Small intestine (tissue), 16 donors: ENCODE data around the gene PHF20. TPM values are rescaled to one million over a fixed set of nuclear protein-coding genes. Genes with fewer than 3 reads are reported as not detected.
A peak's percentile ranks its signal among the peaks of the same experiment; 100 is the strongest.
"Not testable (repeated sequence)": the region's sequence is repeated elsewhere in the genome, so short reads cannot be mapped to it uniquely, and the experiment has no call there.

Source experiments
- DNase-seq, 2 donors: peaks; one replicate each; pipeline versions ENCODE4 v3.0.0 to v3.0.0-alpha.2; 2013
- FAIRE-seq: peaks from 2 replicates; lab custom pipeline; 2012; peaks lifted over from hg19 to GRCh38; lab: Jason Lieb, UNC
- H3K27ac ChIP-seq, 3 donors: one replicate each; pipeline ENCODE4 v1.5.1; 2013; ENCODE audit warnings: low read length in 2 of 3, mild to moderate bottlenecking in 2 of 3, control low read depth in 1 of 3, inconsistent platforms in 1 of 3, low read depth in 1 of 3, moderate library complexity in 1 of 3
- H3K27me3 ChIP-seq, 3 donors: one replicate each; pipeline ENCODE4 v1.6.1; 2013; ENCODE audit warnings: low read length in 3 of 3, inconsistent platforms in 1 of 3; ENCODE audit not compliant: control insufficient read depth in 3 of 3, insufficient read depth in 3 of 3
- H3K36me3 ChIP-seq, 3 donors: one replicate each; pipeline ENCODE4 v1.6.1; 2013; ENCODE audit warnings: low read length in 3 of 3, inconsistent platforms in 1 of 3, low read depth in 1 of 3, mild to moderate bottlenecking in 1 of 3, moderate library complexity in 1 of 3; ENCODE audit not compliant: control insufficient read depth in 3 of 3, insufficient read depth in 2 of 3
- H3K4me1 ChIP-seq, 3 donors: one replicate each; pipeline ENCODE4 v1.6.1; 2013; ENCODE audit warnings: low read length in 2 of 3, inconsistent platforms in 1 of 3, low read depth in 1 of 3, mild to moderate bottlenecking in 1 of 3, moderate library complexity in 1 of 3; ENCODE audit not compliant: control insufficient read depth in 3 of 3, insufficient read depth in 2 of 3
- H3K4me3 ChIP-seq, 3 donors: one replicate each; pipeline ENCODE4 v1.5.1; 2013; ENCODE audit warnings: low read length in 3 of 3, control low read depth in 1 of 3, inconsistent platforms in 1 of 3, low read depth in 1 of 3, mild to moderate bottlenecking in 1 of 3, moderate library complexity in 1 of 3
- H3K9me3 ChIP-seq, 2 donors: one replicate each; pipeline ENCODE4 v1.6.1; 2013; ENCODE audit warnings: low read depth in 1 of 2, low read length in 1 of 2; ENCODE audit not compliant: control insufficient read depth in 2 of 2, insufficient read depth in 1 of 2
- WGBS, 3 donors: extraction: QIAGEN DNeasy Blood & Tissue Kit; methylation state at CpG; one replicate each; pipeline ENCODE4 v1.1.7; 2013; 5-methylcytosine and 5-hydroxymethylcytosine counted together
- long read RNA-seq, 10 donors: transcript quantifications; one replicate each; lab custom pipeline, GENCODE V29; 2026
- polyA plus RNA-seq, 4 donors: library from polyadenylated mRNA; stranded (reverse) in 3 of 4; unstranded in 1 of 4; fragments of 200-250 nt in 3 of 4; fragments of 120-200 nt in 1 of 4; gene quantifications; one replicate each; pipeline versions ENCODE4 v1.2.1 to v1.2.3, GENCODE V29; 2013
- donor health status: healthy with polysubstance abuse.
- donor health status: control.
- donor health status: control.
- donor health status: Bipolar disorder and iron deficiency.
- donor health status: healthy.

PHF20 gene
- polyA plus RNA-seq, result 10 to 100 TPM in 3 of 4 donors, 1 to 10 TPM in 1; 9.6 to 23.1 (median 14.9) TPM
- long read RNA-seq, donor 1, transcript PHF20-216 (2 exons, 618 nt), result major isoform, 5 of 234 reads
- long read RNA-seq, donor 1, partial matches to known transcripts, result 183 of 234 reads
- long read RNA-seq, donor 1, other reads (novel, unspliced or antisense), result 46 of 234 reads
- long read RNA-seq, donor 2, result 0 reads
- long read RNA-seq, donor 3, partial matches to known transcripts, result 189 of 189 reads
- long read RNA-seq, donor 3, other reads (novel, unspliced or antisense), result 0 of 189 reads
- long read RNA-seq, donor 4, partial matches to known transcripts, result 0 of 1 reads
- long read RNA-seq, donor 4, other reads (novel, unspliced or antisense), result 0 of 1 reads
- long read RNA-seq, donor 5, partial matches to known transcripts, result 0 of 1 reads
- long read RNA-seq, donor 5, other reads (novel, unspliced or antisense), result 0 of 1 reads
- long read RNA-seq, donor 6, transcript PHF20-216 (2 exons, 618 nt), result major isoform, 6 of 6 reads
- long read RNA-seq, donor 6, partial matches to known transcripts, result 0 of 6 reads
- long read RNA-seq, donor 6, other reads (novel, unspliced or antisense), result 0 of 6 reads
- long read RNA-seq, donor 7, transcript PHF20-216 (2 exons, 618 nt), result major isoform, 12 of 91 reads
- long read RNA-seq, donor 7, partial matches to known transcripts, result 78 of 91 reads
- long read RNA-seq, donor 7, other reads (novel, unspliced or antisense), result 0 of 91 reads
- long read RNA-seq, donor 8, partial matches to known transcripts, result 0 of 1 reads
- long read RNA-seq, donor 8, other reads (novel, unspliced or antisense), result 0 of 1 reads
- long read RNA-seq, donor 9, partial matches to known transcripts, result 0 of 1 reads
- long read RNA-seq, donor 9, other reads (novel, unspliced or antisense), result 0 of 1 reads
- long read RNA-seq, donor 10, partial matches to known transcripts, result 0 of 2 reads
- long read RNA-seq, donor 10, other reads (novel, unspliced or antisense), result 0 of 2 reads

DNA sequence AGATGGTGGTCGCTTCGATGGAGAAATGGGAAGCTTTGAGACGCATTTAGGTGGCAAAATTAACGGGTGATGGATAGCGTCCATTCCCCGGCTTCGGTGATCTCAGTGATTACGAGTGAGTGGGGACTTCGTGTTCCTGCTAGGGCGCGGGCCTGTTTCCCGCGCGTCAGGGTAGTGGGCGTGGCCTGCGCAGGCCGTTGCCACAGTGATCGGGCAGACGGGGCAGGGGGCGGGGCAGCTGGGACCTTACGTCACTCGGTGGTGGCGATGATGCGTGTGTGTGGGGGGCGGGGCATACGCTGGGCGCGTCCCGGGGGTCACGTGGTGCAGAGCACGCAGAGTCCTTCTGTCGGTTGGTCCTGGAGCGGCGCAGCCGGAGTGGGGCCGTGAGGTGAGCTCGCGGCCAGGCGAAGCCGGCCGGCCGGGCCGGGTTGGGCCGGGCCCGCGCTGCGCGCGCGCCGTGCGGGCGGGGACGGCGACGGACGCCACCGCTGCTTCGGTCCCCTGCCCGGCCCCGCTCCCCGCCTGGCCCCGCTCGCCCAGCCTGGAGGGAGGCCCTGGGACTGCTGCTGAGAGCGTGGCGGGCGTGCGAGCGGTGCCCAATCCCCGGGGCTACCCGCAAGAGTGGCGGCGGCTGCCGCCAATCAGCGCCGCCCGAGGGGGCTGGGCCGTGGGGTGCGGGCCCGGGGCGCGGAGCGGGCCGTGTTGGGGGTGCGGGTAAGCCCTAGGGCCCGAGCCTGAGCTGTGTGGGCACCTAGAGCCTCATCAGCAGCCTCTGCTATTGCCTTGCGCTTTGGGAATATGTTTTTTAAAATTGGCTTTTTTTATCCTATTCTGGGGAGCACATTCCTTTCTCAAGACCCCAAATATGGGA lies at the start of gene PHF20:
Gene PHF20, plus strand, starts transcription at position 327 of the 874 bp plus-strand sequence. CDS start 29,508 bp downstream, outside the sequence.
- no peak for FAIRE-seq
- H3K36me3 ChIP-seq, result no peaks in the 10 kb centered on the region
- H3K4me1 ChIP-seq, result peaks cover 7 to 30% (median 15%) of the 10 kb centered on the region in 3 donors
- H3K27me3 ChIP-seq, result no peaks in the 10 kb centered on the region
- peak; percentile 95 to 98 for DNase-seq
- H3K4me3 ChIP-seq, result peak within 1 kb of the TSS; percentile 72 to 80 (median 74)
- peak within 1 kb of the TSS; percentile 66 to 94 (median 78) for H3K27ac ChIP-seq
- WGBS, 3 donors, result 3 to 5% (median 5%) methylated on average over 47 to 87 of the region's 87 CpGs
- H3K9me3 ChIP-seq, result peaks cover 0 to 7% of the 10 kb centered on the region in 2 donors

DNA sequence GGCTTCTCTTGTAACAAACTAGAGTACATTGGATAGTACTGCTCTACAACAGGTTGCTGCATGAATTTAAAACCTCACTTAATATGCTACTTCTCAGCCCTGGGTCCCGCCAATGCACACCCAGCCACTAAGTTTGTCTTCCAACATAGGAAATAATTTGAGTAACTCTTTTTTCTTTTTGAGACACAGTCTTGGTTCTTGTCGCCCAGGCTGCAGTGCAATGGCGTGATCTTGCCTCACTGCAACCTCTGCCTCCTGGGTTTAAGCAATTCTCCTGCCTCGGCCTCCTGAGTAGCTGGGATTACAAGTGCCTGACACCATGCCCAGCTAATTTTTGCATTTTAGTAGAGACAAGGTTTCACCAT lies 48.6 kb upstream of the PHF20 start:
- 86 to 90% (median 88%) methylated on average over 4 of the region's 4 CpGs for WGBS, 3 donors
- not testable (repeated sequence) for FAIRE-seq, H3K27ac ChIP-seq

DNA sequence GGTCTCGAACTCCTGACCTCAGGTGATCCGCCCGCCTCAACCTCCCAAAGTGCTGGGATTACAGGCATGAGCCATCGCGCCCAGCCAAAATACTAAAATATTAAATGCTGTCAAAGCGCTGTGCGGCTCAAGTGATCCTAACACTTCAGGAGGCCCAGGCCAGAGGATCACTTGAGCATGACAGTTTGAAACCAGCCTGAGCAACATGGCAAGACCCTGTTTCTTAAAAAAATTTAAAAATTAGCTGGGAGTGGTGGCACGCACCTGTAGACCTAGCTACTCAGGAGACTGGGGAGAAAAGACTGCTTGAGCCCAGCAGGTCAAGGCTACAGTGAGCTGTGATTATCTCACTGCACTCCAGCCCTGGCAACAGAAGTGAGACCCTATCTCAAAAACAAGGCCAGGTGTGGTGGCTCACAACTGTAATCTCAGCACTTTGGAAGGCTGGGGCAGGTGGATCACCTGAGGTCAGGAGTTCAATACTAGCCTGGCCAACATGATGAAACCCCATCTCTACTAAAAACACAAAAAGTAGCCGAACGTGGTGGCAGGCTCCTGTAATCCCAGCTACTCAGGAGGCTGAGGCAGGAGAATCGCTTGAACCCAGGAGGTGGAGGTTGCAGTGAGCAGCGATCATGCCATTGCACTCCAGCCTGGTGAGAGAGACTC lies 48.0 kb upstream of the PHF20 start:
- DNase-seq, H3K27ac ChIP-seq, H3K4me3 ChIP-seq, FAIRE-seq, H3K4me1 ChIP-seq, H3K9me3 ChIP-seq, H3K27me3 ChIP-seq: not testable (repeated sequence)
- WGBS, 3 donors, result 95 to 96% (median 95%) methylated on average over 12 of the region's 12 CpGs
- peaks cover 46 to 84% (median 54%) of the 10 kb centered on the region in 3 donors for H3K36me3 ChIP-seq

More for the DNA sequence above, 48.6 kb upstream of the PHF20 start:
- H3K4me3 ChIP-seq, H3K9me3 ChIP-seq, H3K27me3 ChIP-seq, DNase-seq, H3K4me1 ChIP-seq: not testable (repeated sequence)
- H3K36me3 ChIP-seq, result peaks cover 47 to 84% (median 51%) of the 10 kb centered on the region in 3 donors

DNA sequence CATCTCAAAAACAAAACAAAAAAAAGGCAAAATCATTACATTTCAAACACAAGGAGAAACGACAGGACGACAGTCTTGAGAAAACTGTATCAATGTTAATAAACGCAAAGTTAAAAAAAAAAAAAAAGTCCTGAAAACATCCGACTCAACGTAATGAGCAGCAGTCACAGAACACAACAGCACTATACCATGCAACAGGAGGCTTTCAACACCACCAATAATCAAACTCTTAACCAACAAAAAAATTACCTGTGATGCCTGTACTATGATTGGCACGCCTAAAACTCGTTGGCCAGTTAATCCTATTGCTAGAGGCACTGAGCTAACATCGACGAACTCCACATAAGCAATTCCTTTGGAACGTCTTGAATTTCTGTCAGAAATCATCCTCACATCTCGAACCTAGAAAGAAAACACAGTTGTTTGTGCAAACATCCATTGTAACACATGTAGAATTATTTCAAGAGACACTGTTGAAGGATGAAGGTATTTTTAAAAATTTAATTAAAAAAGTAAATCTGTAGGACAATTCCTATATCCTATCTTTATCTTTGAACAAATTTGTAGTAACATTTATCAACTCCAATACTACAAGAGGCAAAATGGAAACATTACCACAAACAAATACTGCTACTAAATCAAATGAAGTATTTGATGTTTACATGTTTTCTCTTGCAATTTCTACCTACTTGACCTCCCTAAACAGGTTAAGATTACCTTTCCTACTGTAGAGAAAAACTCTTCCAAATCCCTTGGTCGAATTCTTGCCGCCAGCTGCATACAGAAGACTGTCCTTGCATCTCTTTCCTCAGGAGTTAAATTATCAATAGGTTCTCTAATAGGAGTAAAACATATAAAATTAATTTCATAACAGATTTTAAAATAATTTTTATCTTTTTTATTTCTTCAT lies 47.2 kb upstream of the PHF20 start:
- no peaks in the 10 kb centered on the region for H3K27me3 ChIP-seq
- H3K27ac ChIP-seq, result no peak overlapping the region
- DNase-seq (no peak), FAIRE-seq (no peak)
- H3K36me3 ChIP-seq, result peaks cover 47 to 77% (median 52%) of the 10 kb centered on the region in 3 donors
- no peaks in the 10 kb centered on the region for H3K4me1 ChIP-seq
- no peaks in the 10 kb centered on the region for H3K9me3 ChIP-seq
- no peak overlapping the region for H3K4me3 ChIP-seq
- WGBS, 3 donors, result 82 to 84% (median 84%) methylated on average over 13 of the region's 13 CpGs

DNA sequence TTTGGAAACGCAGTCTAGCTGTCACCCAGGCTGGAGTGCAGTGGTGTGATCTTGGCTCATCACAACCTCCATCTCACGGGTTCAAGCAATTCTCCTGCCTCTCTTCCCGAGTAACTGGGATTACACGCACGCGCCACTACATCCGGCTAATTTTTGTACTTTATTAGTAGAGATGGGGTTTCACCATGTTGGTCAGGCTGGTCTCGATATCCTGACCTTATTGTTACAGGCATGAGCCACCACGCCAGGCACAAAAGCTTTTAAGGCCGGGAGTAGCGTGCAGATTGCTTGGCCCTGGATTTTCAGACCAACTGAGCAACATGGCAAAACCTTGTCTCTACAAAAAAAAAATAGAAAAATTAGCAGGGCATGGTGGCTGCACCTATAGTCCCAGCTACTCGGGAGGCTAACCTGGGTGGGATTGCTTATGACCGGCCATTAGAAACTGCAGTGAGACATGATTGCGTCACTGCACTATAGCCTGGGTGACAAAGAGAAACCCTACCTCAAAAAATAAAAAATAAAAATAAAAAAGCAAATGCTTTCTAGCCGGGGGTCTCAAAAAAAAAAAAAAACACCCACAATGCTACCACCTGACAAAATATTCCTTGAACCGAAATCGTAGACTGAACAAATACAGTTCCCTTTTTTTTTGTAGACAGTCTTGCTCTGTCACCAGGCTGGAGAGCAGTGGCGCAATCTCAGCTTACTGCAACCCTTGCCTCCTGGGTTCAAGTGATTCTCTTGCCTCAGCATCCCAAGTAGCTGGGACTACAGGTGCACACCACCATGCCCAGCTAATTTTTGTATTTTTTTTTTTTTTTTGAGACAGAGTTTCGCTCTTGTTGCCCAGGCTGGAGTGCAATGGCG lies 44.7 kb upstream of the PHF20 start:
- no peak for FAIRE-seq
- no peak overlapping the region for H3K4me3 ChIP-seq
- WGBS, 3 donors, result 94 to 97% (median 94%) methylated on average over 19 to 20 of the region's 20 CpGs
- no peaks in the 10 kb centered on the region for H3K9me3 ChIP-seq
- no peak for DNase-seq
- H3K36me3 ChIP-seq, result peaks cover 37 to 59% (median 38%) of the 10 kb centered on the region in 3 donors
- no peaks in the 10 kb centered on the region for H3K27me3 ChIP-seq
- H3K4me1 ChIP-seq, result no peaks in the 10 kb centered on the region
- no peak overlapping the region for H3K27ac ChIP-seq

DNA sequence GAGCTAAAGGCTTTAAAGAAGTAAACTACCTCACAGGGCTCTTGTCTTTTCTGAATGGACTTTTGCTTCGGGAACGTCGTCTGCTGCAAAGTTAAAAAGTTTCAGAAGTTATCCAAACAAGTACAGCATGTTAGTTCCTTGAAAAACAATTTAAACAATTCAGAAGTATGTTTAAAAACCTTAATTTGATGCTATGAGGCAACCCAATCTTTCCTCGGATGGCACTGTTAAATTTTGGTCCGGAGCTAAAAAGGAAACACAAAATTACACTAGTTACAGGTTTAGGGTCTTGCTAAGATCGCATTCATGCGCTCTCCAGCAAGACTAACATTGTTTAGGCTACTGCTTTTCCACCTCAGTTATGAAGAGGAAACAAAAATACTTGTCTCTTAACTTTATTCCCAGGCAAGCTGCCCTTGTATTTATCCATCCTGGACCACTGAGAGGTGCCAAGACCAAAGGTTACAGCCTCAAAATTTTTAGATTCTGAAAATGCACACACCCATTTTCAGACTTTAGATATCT lies 42.5 kb upstream of the PHF20 start:
- FAIRE-seq, result no peak
- H3K36me3 ChIP-seq, result peaks cover 23 to 50% (median 31%) of the 10 kb centered on the region in 3 donors

More for the DNA sequence above, 42.5 kb upstream of the PHF20 start:
- Histone ChIP-seq H3K9me3 (no peaks in the 10 kb centered on the region), H3K27me3 (no peaks in the 10 kb centered on the region), H3K4me3 (no peak overlapping the region), H3K27ac (no peak overlapping the region), H3K4me1 (peaks cover 0 to 2% (median 0%) of the 10 kb centered on the region in 3 donors)
- no peak for DNase-seq
- WGBS, 3 donors, result 77 to 82% (median 81%) methylated on average over 7 of the region's 7 CpGs
